Stomach (tissue), 9 donors: ENCODE results near the gene VPS51. TPM values are rescaled to one million over a fixed set of nuclear protein-coding genes. Genes with fewer than 3 reads are reported as not detected.

ENCODE experiments used
- DNase-seq, 2 donors: peaks; one replicate each; pipeline versions ENCODE4 v3.0.0 to v3.0.0-alpha.2; 2013 to 2019
- H3K27ac ChIP-seq, 5 donors: fragments of 200-600 bp in 4 of 5; sonication (generic) in 4 of 5; one replicate each; pipeline ENCODE4 v1.5.1; 2013 to 2019; ENCODE audit warnings: mild to moderate bottlenecking in 1 of 5, moderate library complexity in 1 of 5
- H3K27me3 ChIP-seq, 3 donors: fragments of 200-600 bp; sonication (generic); one replicate each; pipeline ENCODE4 v1.5.1; 2017 to 2019; ENCODE audit warnings: mixed run types in 1 of 3
- H3K36me3 ChIP-seq, 4 donors: fragments of 200-600 bp; sonication (generic); 1 replicate in 3 of 4; 2 replicates in 1 of 4; pipeline ENCODE4 v1.5.1; 2016 to 2019
- H3K4me1 ChIP-seq, 4 donors: fragments of 200-600 bp; sonication (generic); one replicate each; pipeline ENCODE4 v1.5.1; 2016 to 2019
- H3K4me3 ChIP-seq, 4 donors: fragments of 200-600 bp; sonication (generic) in 3 of 4; one replicate each; pipeline ENCODE4 v1.5.1; 2016 to 2019; ENCODE audit warnings: mild to moderate bottlenecking in 1 of 4
- H3K9me3 ChIP-seq, 4 donors: fragments of 200-600 bp; sonication (generic); one replicate each; pipeline ENCODE4 v1.5.1; 2016 to 2019
- EP300 ChIP-seq: sonication (generic); formaldehyde crosslinking; IDR thresholded peaks from one replicate; pipeline ENCODE4 v1.6.1; 2017; ENCODE audit warnings: antibody characterized with exemption
- POLR2A ChIP-seq, 4 donors: fragments of 450-650 bp; IDR thresholded peaks; one replicate each; pipeline ENCODE4 v1.6.1; 2016; ENCODE audit warnings: antibody characterized with exemption in 4 of 4, control low read depth in 2 of 4, mild to moderate bottlenecking in 1 of 4, moderate library complexity in 1 of 4
- POLR2AphosphoS5 ChIP-seq, 3 donors: sonication (generic); formaldehyde crosslinking; IDR thresholded peaks; one replicate each; pipeline ENCODE4 v1.6.1; 2016; ENCODE audit warnings: antibody characterized with exemption in 3 of 3
- WGBS, 5 donors: extraction: QIAGEN DNeasy Blood & Tissue Kit in 3 of 5; methylation state at CpG; one replicate each; pipeline versions ENCODE4 v1.1.5 to v1.1.7; 2013 to 2018; 5-methylcytosine and 5-hydroxymethylcytosine counted together
- intact Hi-C: fragments of 100-400 bp; cut with DNase I; formaldehyde crosslinking; loops from one replicate; pipeline ENCODE4 v1.15.1; 2023; ENCODE audit warnings: low total_unique reads
- polyA plus RNA-seq, 3 donors: library from polyadenylated mRNA; stranded (reverse); fragments of 200-250 nt; gene quantifications; one replicate each; pipeline ENCODE4 v1.2.3, GENCODE V29; 2013
- total RNA-seq, 5 donors: library from RNA; depleted of rRNA; stranded (reverse); fragments of >200 nt; gene quantifications; one replicate each; pipeline versions ENCODE4 v1.1.0 to v1.2.3, GENCODE V29; 2014 to 2016
- TF ChIP-seq, protein P1 (sequence below), 7 experiments: fragments of 450-650 bp in 4 of 7; fragments of 200-600 bp in 3 of 7; sonication (generic) in 3 of 7; IDR thresholded peaks; one replicate each; pipeline ENCODE4 v1.5.1; 2016 to 2019; ENCODE audit warnings: antibody characterized with exemption in 7 of 7, control low read depth in 2 of 7, mild to moderate bottlenecking in 1 of 7
- donor health status: healthy with polysubstance abuse.
- donor health status: Bipolar disorder and iron deficiency.
- donor health status: healthy.

Gene VPS51
- total and polyA plus RNA-seq, 8 donors, result 124 to 2,272 (median 202) TPM

DNA sequence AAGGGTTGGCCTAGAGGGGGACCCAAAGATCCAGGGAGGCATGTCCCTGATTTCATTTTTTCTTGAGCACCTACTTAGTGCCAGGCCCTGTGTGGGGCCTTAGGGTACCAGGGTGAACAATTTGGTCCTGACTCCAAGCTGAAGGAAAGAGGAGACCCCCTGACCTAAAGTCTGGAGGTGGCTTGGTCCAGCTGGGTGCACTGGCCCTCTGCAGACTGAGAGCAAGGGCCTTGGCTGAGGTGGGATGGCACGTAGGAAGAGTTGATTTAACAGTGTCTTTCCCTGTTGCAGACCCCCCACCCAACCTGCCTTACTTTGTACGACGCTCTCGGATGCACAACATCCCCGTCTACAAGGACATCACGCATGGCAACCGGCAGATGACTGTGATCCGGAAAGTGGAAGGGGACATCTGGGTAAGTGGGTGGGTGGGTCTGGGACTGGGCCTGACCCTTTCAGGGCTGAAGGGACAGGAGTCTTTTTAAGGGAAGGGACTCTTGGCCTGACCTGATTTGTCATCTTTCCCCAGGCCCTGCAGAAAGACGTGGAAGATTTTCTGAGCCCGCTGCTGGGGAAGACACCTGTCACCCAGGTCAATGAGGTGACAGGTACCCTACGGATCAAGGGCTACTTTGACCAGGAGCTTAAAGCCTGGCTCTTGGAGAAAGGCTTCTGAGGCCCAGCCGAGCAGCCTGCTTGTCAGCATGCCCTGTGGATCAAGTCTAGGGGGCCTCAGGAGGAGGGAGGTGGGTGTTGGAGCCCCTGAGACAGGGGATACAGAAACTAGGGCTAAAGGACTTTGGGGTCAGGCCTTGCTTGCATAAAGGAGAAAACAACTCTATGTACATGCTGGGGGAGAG is 29.4 kb downstream of the VPS51 start:
- peaks cover 11 to 44% (median 38%) of the 10 kb centered on the region in 4 donors for H3K4me1 ChIP-seq
- peaks cover 65 to 71% (median 70%) of the 10 kb centered on the region in 4 donors for H3K36me3 ChIP-seq
- H3K9me3 ChIP-seq, result no peaks in the 10 kb centered on the region
- H3K27ac ChIP-seq, result no peak overlapping the region
- intact Hi-C loops, result loop anchor here (10.0 kb wide), 1 partner anchor 49 kb away; the partner anchor contains the start of gene SPDYC
- TF ChIP-seq, protein P1, sequence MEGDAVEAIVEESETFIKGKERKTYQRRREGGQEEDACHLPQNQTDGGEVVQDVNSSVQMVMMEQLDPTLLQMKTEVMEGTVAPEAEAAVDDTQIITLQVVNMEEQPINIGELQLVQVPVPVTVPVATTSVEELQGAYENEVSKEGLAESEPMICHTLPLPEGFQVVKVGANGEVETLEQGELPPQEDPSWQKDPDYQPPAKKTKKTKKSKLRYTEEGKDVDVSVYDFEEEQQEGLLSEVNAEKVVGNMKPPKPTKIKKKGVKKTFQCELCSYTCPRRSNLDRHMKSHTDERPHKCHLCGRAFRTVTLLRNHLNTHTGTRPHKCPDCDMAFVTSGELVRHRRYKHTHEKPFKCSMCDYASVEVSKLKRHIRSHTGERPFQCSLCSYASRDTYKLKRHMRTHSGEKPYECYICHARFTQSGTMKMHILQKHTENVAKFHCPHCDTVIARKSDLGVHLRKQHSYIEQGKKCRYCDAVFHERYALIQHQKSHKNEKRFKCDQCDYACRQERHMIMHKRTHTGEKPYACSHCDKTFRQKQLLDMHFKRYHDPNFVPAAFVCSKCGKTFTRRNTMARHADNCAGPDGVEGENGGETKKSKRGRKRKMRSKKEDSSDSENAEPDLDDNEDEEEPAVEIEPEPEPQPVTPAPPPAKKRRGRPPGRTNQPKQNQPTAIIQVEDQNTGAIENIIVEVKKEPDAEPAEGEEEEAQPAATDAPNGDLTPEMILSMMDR (IDR thresholded peaks at IDR 0.05), result no peak
- no peak for TF ChIP-seq POLR2AphosphoS5 (IDR thresholded peaks at IDR 0.05)
- no peak for TF ChIP-seq EP300
- no peak for TF ChIP-seq POLR2A (IDR thresholded peaks at IDR 0.05)
- WGBS, 5 donors, result 77 to 90% (median 85%) methylated on average over 12 of the region's 12 CpGs
- no peak overlapping the region for H3K4me3 ChIP-seq
- no peaks in the 10 kb centered on the region for H3K27me3 ChIP-seq
- DNase-seq, result no peak

- DNase-seq, result no peak
- intact Hi-C loops, result loop anchor here (10.0 kb wide), 1 partner anchor 48 kb away; the partner anchor contains the start of gene SPDYC
- peak overlapping the region in 1 of 5 donors; percentile 20 for H3K27ac ChIP-seq
- no peaks in the 10 kb centered on the region for H3K9me3 ChIP-seq
- peaks cover 69 to 78% (median 76%) of the 10 kb centered on the region in 4 donors for H3K36me3 ChIP-seq
- TF ChIP-seq, protein P1 (IDR thresholded peaks at IDR 0.05), result no peak
- TF ChIP-seq POLR2AphosphoS5 (IDR thresholded peaks at IDR 0.05) (no peak), POLR2A (IDR thresholded peaks at IDR 0.05) (no peak), EP300 (no peak)
- WGBS, 5 donors, result 58 to 71% (median 59%) methylated on average over 6 of the region's 6 CpGs
- H3K4me3 ChIP-seq, result no peak overlapping the region
- H3K27me3 ChIP-seq, result no peaks in the 10 kb centered on the region
- H3K4me1 ChIP-seq, result peaks cover 0 to 39% (median 33%) of the 10 kb centered on the region in 4 donors
These were observed 30.7 kb downstream of the VPS51 start for GRCh38 chr11:65126624-65127274.

DNA sequence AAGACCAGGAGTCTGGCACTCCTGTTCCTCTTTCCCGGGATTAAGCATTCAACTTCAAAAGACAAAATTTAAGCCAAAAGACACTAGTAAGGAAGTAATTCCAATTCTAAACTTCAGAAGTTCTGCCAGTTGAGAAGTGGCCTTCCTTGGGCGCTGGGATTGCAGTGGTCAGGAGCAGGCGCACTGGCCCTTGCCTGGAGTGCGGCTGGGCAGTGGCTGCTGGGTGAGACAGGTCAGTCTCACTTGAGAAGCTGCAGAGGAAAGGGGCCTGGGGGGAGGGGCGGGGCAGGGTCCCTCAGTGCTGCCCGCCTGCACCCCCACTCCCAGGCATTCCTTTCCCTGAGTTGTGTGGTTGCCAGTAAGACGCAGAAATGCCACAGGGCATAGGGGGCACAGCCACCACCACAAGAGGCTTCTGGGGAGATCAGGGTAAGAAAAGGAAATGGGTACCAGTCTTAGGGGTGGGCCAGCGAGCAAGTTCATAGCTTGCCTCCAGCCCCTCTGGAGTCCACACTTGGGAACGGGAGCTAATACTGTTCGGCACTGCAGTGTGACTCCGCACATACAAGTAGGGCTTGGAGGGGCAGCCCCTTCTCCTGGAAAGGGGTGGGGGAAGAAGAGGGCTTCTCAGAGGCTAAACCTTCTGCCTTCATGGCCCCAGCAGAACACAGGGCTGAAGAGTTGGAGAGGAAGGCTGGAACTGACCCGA is 31.6 kb downstream of the VPS51 start:
- no peak overlapping the region for H3K27ac ChIP-seq
- WGBS, 5 donors, result 70 to 78% (median 72%) methylated on average over 12 of the region's 12 CpGs
- no peaks in the 10 kb centered on the region for H3K27me3 ChIP-seq
- peaks cover 4 to 44% (median 38%) of the 10 kb centered on the region in 4 donors for H3K4me1 ChIP-seq
- no peak for DNase-seq
- intact Hi-C loops, result loop anchor here (10.0 kb wide), 1 partner anchor 47 kb away; the partner anchor contains the start of gene SPDYC
- H3K36me3 ChIP-seq, result peaks cover 77 to 87% (median 85%) of the 10 kb centered on the region in 4 donors
- no peak overlapping the region for H3K4me3 ChIP-seq
- TF ChIP-seq EP300, result no peak
- no peak for TF ChIP-seq POLR2A (IDR thresholded peaks at IDR 0.05)
- TF ChIP-seq, protein P1 (IDR thresholded peaks at IDR 0.05), result no peak
- TF ChIP-seq POLR2AphosphoS5 (IDR thresholded peaks at IDR 0.05), result no peak
- H3K9me3 ChIP-seq, result no peaks in the 10 kb centered on the region
